ENCODE results near the gene COL27A1. TPM values are rescaled to one million over a fixed set of nuclear protein-coding genes. Genes with fewer than 3 reads are reported as not detected.

The COL27A1 gene
- total RNA-seq, 1 donor from 2014 or later: 65.1 TPM

- Mint-ChIP-seq H3K27ac (no peak overlapping the region), H3K4me1 (ENCODE audit: unreplicated experiment) (peaks cover 12% of the 10 kb centered on the region), H3K4me3 (no peak overlapping the region), H3K36me3 (peaks cover 13% of the 10 kb centered on the region), H3K27me3 (no peaks in the 10 kb centered on the region), H3K9me3 (no peaks in the 10 kb centered on the region)
- no peak for TF ChIP-seq CTCF (conservative IDR thresholded peaks at IDR 0.05)
- no peak for DNase-seq (ENCODE audit: extremely low spot score, unreplicated experiment)
Observed at GRCh38 chr9:114183006-114183405, 27.7 kb downstream of the COL27A1 start.

GRCh38 chr9:114184071-114184470 lies 28.7 kb downstream of the COL27A1 start:
- no peak overlapping the region for H3K27ac Mint-ChIP-seq
- no peak for TF ChIP-seq CTCF (conservative IDR thresholded peaks at IDR 0.05)
- peaks cover 17% of the 10 kb centered on the region for H3K36me3 Mint-ChIP-seq
- H3K9me3 Mint-ChIP-seq: no peaks in the 10 kb centered on the region
- peaks cover 12% of the 10 kb centered on the region for H3K4me1 Mint-ChIP-seq (ENCODE audit: unreplicated experiment)
- no peaks in the 10 kb centered on the region for H3K27me3 Mint-ChIP-seq
- H3K4me3 Mint-ChIP-seq: no peak overlapping the region
- no peak for DNase-seq (ENCODE audit: extremely low spot score, unreplicated experiment)

- no peak for TF ChIP-seq CTCF (conservative IDR thresholded peaks at IDR 0.05)
- Mint-ChIP-seq H3K27me3 (no peaks in the 10 kb centered on the region), H3K36me3 (peaks cover 20% of the 10 kb centered on the region), H3K4me3 (no peak overlapping the region), H3K4me1 (ENCODE audit: unreplicated experiment) (peaks cover 12% of the 10 kb centered on the region), H3K9me3 (no peaks in the 10 kb centered on the region), H3K27ac (no peak overlapping the region)
- no peak for DNase-seq (ENCODE audit: extremely low spot score, unreplicated experiment)
Observed at GRCh38 chr9:114184866-114185265, 29.5 kb downstream of the COL27A1 start.

- TF ChIP-seq CTCF (conservative IDR thresholded peaks at IDR 0.05): no peak
- Mint-ChIP-seq H3K36me3 (peaks cover 27% of the 10 kb centered on the region), H3K9me3 (peaks cover 4% of the 10 kb centered on the region), H3K27me3 (no peaks in the 10 kb centered on the region), H3K4me3 (no peak overlapping the region), H3K4me1 (ENCODE audit: unreplicated experiment) (peaks cover 11% of the 10 kb centered on the region), H3K27ac (no peak overlapping the region)
- DNase-seq (ENCODE audit: extremely low spot score, unreplicated experiment): no peak
Observed at GRCh38 chr9:114185570-114186490, 30.5 kb downstream of the COL27A1 start.

GRCh38 chr9:114186605-114187289 lies 31.4 kb downstream of the COL27A1 start:
- no peak overlapping the region for H3K27ac Mint-ChIP-seq
- H3K4me1 Mint-ChIP-seq (ENCODE audit: unreplicated experiment): peaks cover 5% of the 10 kb centered on the region
- no peak for DNase-seq (ENCODE audit: extremely low spot score, unreplicated experiment)
- no peak overlapping the region for H3K4me3 Mint-ChIP-seq
- no peaks in the 10 kb centered on the region for H3K27me3 Mint-ChIP-seq
- H3K36me3 Mint-ChIP-seq: peaks cover 32% of the 10 kb centered on the region
- H3K9me3 Mint-ChIP-seq: peaks cover 4% of the 10 kb centered on the region
- no peak for TF ChIP-seq CTCF (conservative IDR thresholded peaks at IDR 0.05)

Data from type B pancreatic cell (in vitro differentiated cells).